WTC11 (cell line): ENCODE measurements around the gene FUNDC2. TPM values are rescaled to one million over a fixed set of nuclear protein-coding genes. Genes with fewer than 3 reads are reported as not detected.

Experiments used
- ATAC-seq: fragments of 200-7000 bp; cut with Tn5 transposase; 2 replicates; pipeline ENCODE4 v1.10.0; 2021; ENCODE audit warnings: mild to moderate bottlenecking, moderate library complexity
- CTCF ChIA-PET: fragments of 300-600 bp; sonication (Branson Sonifier 250); formaldehyde crosslinking; loops from one replicate; lab custom pipeline; 2021; ENCODE audit warnings: antibody characterized with exemption; lab: Charles Lee
- POLR2A ChIA-PET: fragments of 350-600 bp; sonication (Branson Sonifier 250); formaldehyde crosslinking; loops from one replicate; lab custom pipeline; 2021; ENCODE audit warnings: antibody characterized with exemption; lab: Charles Lee
- DNase-seq: peaks from one replicate; pipeline ENCODE4 v3.0.0; 2021; ENCODE audit warnings: low spot score
- H3K27ac Mint-ChIP-seq: 2 replicates; pipeline ENCODE4 v1.8.0; 2021; ENCODE audit warnings: mixed read lengths
- H3K27me3 Mint-ChIP-seq: 2 replicates; pipeline ENCODE4 v1.8.0; 2021; ENCODE audit warnings: low read depth, mild to moderate bottlenecking, moderate library complexity, mixed read lengths
- H3K36me3 Mint-ChIP-seq: 2 replicates; pipeline ENCODE4 v1.8.0; 2021; ENCODE audit warnings: mixed read lengths
- H3K4me1 Mint-ChIP-seq: 2 replicates; pipeline ENCODE4 v1.8.0; 2022; ENCODE audit warnings: mixed read lengths
- H3K4me3 Mint-ChIP-seq: 2 replicates; pipeline ENCODE4 v1.8.0; 2021; ENCODE audit warnings: mild to moderate bottlenecking, moderate library complexity, mixed read lengths
- H3K9me3 Mint-ChIP-seq: 2 replicates; pipeline ENCODE4 v1.8.0; 2021; ENCODE audit warnings: mixed read lengths
- FOXJ3 ChIP-seq: sonication (generic); formaldehyde crosslinking; IDR thresholded peaks from 2 replicates; pipeline ENCODE4 v1.9.0; 2021; ENCODE audit warnings: missing genetic modification reagents, mild to moderate bottlenecking, borderline replicate concordance
- FOXK1 ChIP-seq: sonication (generic); formaldehyde crosslinking; IDR thresholded peaks from 2 replicates; pipeline ENCODE4 v1.8.0; 2022; ENCODE audit warnings: mild to moderate bottlenecking, moderate library complexity, missing genetic modification reagents
- FOXP1 ChIP-seq: sonication (generic); formaldehyde crosslinking; IDR thresholded peaks from 2 replicates; pipeline ENCODE4 v1.8.0; 2022; ENCODE audit warnings: missing genetic modification reagents, mild to moderate bottlenecking, moderate library complexity, borderline replicate concordance
- MXD4 ChIP-seq: fragments of 250-450 bp; sonication (Bioruptor Pico); IDR thresholded peaks from 2 replicates; pipeline ENCODE4 v1.8.0; 2021; ENCODE audit warnings: mild to moderate bottlenecking, moderate library complexity, borderline replicate concordance
- NFATC4 ChIP-seq: fragments of 250-450 bp; sonication (Bioruptor Pico); IDR thresholded peaks from 2 replicates; pipeline ENCODE4 v1.9.0; 2021; ENCODE audit warnings: mild to moderate bottlenecking
- SOX15 ChIP-seq: fragments of 250-450 bp; sonication (Bioruptor Pico); IDR thresholded peaks from 2 replicates; pipeline ENCODE4 v1.9.0; 2021; ENCODE audit warnings: mild to moderate bottlenecking
- TCF7 ChIP-seq: sonication (generic); formaldehyde crosslinking; IDR thresholded peaks from 2 replicates; pipeline ENCODE4 v1.8.0; 2022; ENCODE audit warnings: mild to moderate bottlenecking, low read depth, missing genetic modification reagents, moderate library complexity
- TEAD4 ChIP-seq: sonication (generic); formaldehyde crosslinking; IDR thresholded peaks from 2 replicates; pipeline ENCODE4 v1.8.0; 2022; ENCODE audit warnings: mild to moderate bottlenecking, missing genetic modification reagents
- ZBTB21 ChIP-seq: sonication (generic); formaldehyde crosslinking; IDR thresholded peaks from 2 replicates; pipeline ENCODE4 v1.8.1; 2023; ENCODE audit warnings: mild to moderate bottlenecking, missing genetic modification reagents, borderline replicate concordance
- total RNA-seq: library from RNA; stranded (reverse); gene quantifications from 3 replicates; pipeline ENCODE4 v1.2.3, GENCODE V29; 2021
- TF ChIP-seq, protein P1 (sequence below): sonication (generic); formaldehyde crosslinking; IDR thresholded peaks from 2 replicates; pipeline ENCODE4 v1.8.1; 2023; ENCODE audit warnings: mild to moderate bottlenecking, missing genetic modification reagents
- TF ChIP-seq, protein P2 (sequence below): sonication (generic); formaldehyde crosslinking; IDR thresholded peaks from 2 replicates; pipeline ENCODE4 v1.8.0; 2023; ENCODE audit warnings: mild to moderate bottlenecking, missing genetic modification reagents
- TF ChIP-seq, protein P3 (sequence below): sonication (generic); formaldehyde crosslinking; IDR thresholded peaks from 2 replicates; pipeline ENCODE4 v1.8.1; 2023; ENCODE audit warnings: mild to moderate bottlenecking, missing genetic modification reagents
- TF ChIP-seq, protein P4 (sequence below): fragments of 250-450 bp; sonication (Bioruptor Pico); IDR thresholded peaks from 2 replicates; pipeline ENCODE4 v2.1.2; 2022; ENCODE audit warnings: mild to moderate bottlenecking, moderate library complexity
- TF ChIP-seq, protein P5 (sequence below): sonication (generic); formaldehyde crosslinking; IDR thresholded peaks from 2 replicates; pipeline ENCODE4 v1.8.0; 2023; ENCODE audit warnings: missing genetic modification reagents, mild to moderate bottlenecking, borderline replicate concordance

FUNDC2 gene
- total RNA-seq, 1 experiment from 2014 or later, result 60.7 TPM

DNA sequence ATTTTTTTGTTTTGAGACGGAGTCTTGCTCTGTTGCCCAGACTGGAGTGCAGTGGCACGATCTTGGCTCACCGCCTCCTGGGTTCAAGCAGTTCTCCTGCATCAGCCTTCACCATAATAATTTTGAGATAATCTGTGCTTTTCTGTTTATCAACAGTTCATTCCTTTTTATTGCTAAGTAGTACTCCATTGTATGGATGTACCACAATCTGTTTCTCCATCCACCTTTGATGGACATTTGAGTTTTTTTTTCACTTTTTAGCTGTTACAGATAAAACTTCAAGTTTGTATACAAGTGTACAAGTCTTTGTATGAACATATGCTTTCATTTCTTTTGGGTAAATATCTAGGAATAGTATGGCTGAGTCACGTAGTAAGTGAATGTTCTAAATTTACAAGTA, 9.0 kb downstream of the FUNDC2 start:
- no peak overlapping the region for H3K27ac Mint-ChIP-seq
- H3K4me1 Mint-ChIP-seq, result no peaks in the 10 kb centered on the region
- H3K9me3 Mint-ChIP-seq, result peaks cover 16% of the 10 kb centered on the region
- H3K4me3 Mint-ChIP-seq, result no peak overlapping the region
- H3K27me3 Mint-ChIP-seq, result no peaks in the 10 kb centered on the region
- DNase-seq, result no peak
- peaks cover 25% of the 10 kb centered on the region for H3K36me3 Mint-ChIP-seq
- ATAC-seq, result no peak
- ChIA-PET POLR2A (interaction anchor here (1.3 kb wide), 1 partner anchor 9 kb away, joined by 4 read pairs; the partner anchor contains the start of gene FUNDC2), CTCF (no interaction called here)
- no peak for TF ChIP-seq TEAD4 (CRISPR knock-in tag)
- TF ChIP-seq, protein P1, sequence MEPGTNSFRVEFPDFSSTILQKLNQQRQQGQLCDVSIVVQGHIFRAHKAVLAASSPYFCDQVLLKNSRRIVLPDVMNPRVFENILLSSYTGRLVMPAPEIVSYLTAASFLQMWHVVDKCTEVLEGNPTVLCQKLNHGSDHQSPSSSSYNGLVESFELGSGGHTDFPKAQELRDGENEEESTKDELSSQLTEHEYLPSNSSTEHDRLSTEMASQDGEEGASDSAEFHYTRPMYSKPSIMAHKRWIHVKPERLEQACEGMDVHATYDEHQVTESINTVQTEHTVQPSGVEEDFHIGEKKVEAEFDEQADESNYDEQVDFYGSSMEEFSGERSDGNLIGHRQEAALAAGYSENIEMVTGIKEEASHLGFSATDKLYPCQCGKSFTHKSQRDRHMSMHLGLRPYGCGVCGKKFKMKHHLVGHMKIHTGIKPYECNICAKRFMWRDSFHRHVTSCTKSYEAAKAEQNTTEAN (CRISPR knock-in tag), result no peak
- TF ChIP-seq NFATC4 (CRISPR knock-in tag), result no peak
- TF ChIP-seq FOXP1 (CRISPR knock-in tag), result no peak
- TF ChIP-seq, protein P2, sequence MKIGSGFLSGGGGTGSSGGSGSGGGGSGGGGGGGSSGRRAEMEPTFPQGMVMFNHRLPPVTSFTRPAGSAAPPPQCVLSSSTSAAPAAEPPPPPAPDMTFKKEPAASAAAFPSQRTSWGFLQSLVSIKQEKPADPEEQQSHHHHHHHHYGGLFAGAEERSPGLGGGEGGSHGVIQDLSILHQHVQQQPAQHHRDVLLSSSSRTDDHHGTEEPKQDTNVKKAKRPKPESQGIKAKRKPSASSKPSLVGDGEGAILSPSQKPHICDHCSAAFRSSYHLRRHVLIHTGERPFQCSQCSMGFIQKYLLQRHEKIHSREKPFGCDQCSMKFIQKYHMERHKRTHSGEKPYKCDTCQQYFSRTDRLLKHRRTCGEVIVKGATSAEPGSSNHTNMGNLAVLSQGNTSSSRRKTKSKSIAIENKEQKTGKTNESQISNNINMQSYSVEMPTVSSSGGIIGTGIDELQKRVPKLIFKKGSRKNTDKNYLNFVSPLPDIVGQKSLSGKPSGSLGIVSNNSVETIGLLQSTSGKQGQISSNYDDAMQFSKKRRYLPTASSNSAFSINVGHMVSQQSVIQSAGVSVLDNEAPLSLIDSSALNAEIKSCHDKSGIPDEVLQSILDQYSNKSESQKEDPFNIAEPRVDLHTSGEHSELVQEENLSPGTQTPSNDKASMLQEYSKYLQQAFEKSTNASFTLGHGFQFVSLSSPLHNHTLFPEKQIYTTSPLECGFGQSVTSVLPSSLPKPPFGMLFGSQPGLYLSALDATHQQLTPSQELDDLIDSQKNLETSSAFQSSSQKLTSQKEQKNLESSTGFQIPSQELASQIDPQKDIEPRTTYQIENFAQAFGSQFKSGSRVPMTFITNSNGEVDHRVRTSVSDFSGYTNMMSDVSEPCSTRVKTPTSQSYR, result no peak
- no peak for TF ChIP-seq ZBTB21 (CRISPR knock-in tag)
- TF ChIP-seq, protein P3, sequence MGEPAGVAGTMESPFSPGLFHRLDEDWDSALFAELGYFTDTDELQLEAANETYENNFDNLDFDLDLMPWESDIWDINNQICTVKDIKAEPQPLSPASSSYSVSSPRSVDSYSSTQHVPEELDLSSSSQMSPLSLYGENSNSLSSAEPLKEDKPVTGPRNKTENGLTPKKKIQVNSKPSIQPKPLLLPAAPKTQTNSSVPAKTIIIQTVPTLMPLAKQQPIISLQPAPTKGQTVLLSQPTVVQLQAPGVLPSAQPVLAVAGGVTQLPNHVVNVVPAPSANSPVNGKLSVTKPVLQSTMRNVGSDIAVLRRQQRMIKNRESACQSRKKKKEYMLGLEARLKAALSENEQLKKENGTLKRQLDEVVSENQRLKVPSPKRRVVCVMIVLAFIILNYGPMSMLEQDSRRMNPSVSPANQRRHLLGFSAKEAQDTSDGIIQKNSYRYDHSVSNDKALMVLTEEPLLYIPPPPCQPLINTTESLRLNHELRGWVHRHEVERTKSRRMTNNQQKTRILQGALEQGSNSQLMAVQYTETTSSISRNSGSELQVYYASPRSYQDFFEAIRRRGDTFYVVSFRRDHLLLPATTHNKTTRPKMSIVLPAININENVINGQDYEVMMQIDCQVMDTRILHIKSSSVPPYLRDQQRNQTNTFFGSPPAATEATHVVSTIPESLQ, result no peak
- TF ChIP-seq, protein P4, sequence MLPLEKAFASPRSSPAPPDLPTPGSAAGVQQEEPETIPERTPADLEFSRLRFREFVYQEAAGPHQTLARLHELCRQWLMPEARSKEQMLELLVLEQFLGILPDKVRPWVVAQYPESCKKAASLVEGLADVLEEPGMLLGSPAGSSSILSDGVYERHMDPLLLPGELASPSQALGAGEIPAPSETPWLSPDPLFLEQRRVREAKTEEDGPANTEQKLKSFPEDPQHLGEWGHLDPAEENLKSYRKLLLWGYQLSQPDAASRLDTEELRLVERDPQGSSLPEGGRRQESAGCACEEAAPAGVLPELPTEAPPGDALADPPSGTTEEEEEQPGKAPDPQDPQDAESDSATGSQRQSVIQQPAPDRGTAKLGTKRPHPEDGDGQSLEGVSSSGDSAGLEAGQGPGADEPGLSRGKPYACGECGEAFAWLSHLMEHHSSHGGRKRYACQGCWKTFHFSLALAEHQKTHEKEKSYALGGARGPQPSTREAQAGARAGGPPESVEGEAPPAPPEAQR (CRISPR knock-in tag), result no peak
- TF ChIP-seq, protein P5, sequence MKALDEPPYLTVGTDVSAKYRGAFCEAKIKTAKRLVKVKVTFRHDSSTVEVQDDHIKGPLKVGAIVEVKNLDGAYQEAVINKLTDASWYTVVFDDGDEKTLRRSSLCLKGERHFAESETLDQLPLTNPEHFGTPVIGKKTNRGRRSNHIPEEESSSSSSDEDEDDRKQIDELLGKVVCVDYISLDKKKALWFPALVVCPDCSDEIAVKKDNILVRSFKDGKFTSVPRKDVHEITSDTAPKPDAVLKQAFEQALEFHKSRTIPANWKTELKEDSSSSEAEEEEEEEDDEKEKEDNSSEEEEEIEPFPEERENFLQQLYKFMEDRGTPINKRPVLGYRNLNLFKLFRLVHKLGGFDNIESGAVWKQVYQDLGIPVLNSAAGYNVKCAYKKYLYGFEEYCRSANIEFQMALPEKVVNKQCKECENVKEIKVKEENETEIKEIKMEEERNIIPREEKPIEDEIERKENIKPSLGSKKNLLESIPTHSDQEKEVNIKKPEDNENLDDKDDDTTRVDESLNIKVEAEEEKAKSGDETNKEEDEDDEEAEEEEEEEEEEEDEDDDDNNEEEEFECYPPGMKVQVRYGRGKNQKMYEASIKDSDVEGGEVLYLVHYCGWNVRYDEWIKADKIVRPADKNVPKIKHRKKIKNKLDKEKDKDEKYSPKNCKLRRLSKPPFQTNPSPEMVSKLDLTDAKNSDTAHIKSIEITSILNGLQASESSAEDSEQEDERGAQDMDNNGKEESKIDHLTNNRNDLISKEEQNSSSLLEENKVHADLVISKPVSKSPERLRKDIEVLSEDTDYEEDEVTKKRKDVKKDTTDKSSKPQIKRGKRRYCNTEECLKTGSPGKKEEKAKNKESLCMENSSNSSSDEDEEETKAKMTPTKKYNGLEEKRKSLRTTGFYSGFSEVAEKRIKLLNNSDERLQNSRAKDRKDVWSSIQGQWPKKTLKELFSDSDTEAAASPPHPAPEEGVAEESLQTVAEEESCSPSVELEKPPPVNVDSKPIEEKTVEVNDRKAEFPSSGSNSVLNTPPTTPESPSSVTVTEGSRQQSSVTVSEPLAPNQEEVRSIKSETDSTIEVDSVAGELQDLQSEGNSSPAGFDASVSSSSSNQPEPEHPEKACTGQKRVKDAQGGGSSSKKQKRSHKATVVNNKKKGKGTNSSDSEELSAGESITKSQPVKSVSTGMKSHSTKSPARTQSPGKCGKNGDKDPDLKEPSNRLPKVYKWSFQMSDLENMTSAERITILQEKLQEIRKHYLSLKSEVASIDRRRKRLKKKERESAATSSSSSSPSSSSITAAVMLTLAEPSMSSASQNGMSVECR (CRISPR knock-in tag), result no peak
- TF ChIP-seq SOX15 (CRISPR knock-in tag), result no peak
- TF ChIP-seq MXD4 (CRISPR knock-in tag), result no peak
- no peak for TF ChIP-seq FOXJ3 (CRISPR knock-in tag)
- no peak for TF ChIP-seq TCF7 (CRISPR knock-in tag)
- no peak for TF ChIP-seq FOXK1 (CRISPR knock-in tag)
- TF ChIP-seq, all 79 proteins: peak for 0
